HEK293 (cell line): Measurements from ENCODE around the gene MKI67.
"Not testable (repeated sequence)": the region's sequence is repeated elsewhere in the genome, so short reads cannot be mapped to it uniquely, and the experiment has no call there.

ENCODE experiments used
- CTCF ChIP-seq: fragments of 450-650 bp; formaldehyde crosslinking; IDR thresholded peaks from 2 replicates; pipeline ENCODE4 v1.5.1; 2016; ENCODE audit warnings: missing biosample characterization, missing genetic modification characterization
- REPIN1 ChIP-seq: fragments of 450-650 bp; formaldehyde crosslinking; IDR thresholded peaks from 2 replicates; pipeline ENCODE4 v1.5.1; 2017; ENCODE audit warnings: missing biosample characterization, missing genetic modification characterization, low read depth
- REST ChIP-seq: fragments of 450-650 bp; formaldehyde crosslinking; IDR thresholded peaks from 2 replicates; pipeline ENCODE4 v1.5.1; 2016; ENCODE audit warnings: missing biosample characterization, missing genetic modification characterization
- TCF7L2 ChIP-seq: IDR thresholded peaks from 2 replicates; pipeline ENCODE4 v1.6.1; 2011; ENCODE audit warnings: low read depth, mild to moderate bottlenecking, inconsistent platforms, low read length, moderate library complexity, borderline replicate concordance
- ZBTB8A ChIP-seq: fragments of 450-650 bp; formaldehyde crosslinking; IDR thresholded peaks from 2 replicates; pipeline ENCODE4 v1.5.1; 2016; ENCODE audit warnings: missing biosample characterization, missing genetic modification characterization
- ZNF248 ChIP-seq: fragments of 450-650 bp; formaldehyde crosslinking; IDR thresholded peaks from 2 replicates; pipeline ENCODE4 v1.5.1; 2017; ENCODE audit warnings: missing biosample characterization, missing genetic modification characterization
- ZNF274 ChIP-seq, 2 experiments: fragments of 200-500 bp in 1 of 2; fragments of 450-650 bp in 1 of 2; sonication (Bioruptor generic) in 1 of 2; formaldehyde crosslinking in 1 of 2; IDR thresholded peaks; 2 replicates each; pipeline versions ENCODE4 v1.5.1 to v1.6.1; 2014 to 2016; ENCODE audit warnings: borderline replicate concordance in 1 of 2, inconsistent platforms in 1 of 2, low read length in 1 of 2, missing biosample characterization in 1 of 2, missing genetic modification characterization in 1 of 2
- ZNF658 ChIP-seq: fragments of 450-650 bp; formaldehyde crosslinking; IDR thresholded peaks from 2 replicates; pipeline ENCODE4; 2016; ENCODE audit warnings: missing biosample characterization, missing genetic modification characterization
- TF ChIP-seq, protein P1 (sequence below): fragments of 450-650 bp; formaldehyde crosslinking; IDR thresholded peaks from 2 replicates; pipeline ENCODE4 v1.5.1; 2017; ENCODE audit warnings: missing biosample characterization, missing genetic modification characterization

GRCh38 chr10:128094596-128094995 is 31.6 kb downstream of the MKI67 start:
- TF ChIP-seq, protein P1, sequence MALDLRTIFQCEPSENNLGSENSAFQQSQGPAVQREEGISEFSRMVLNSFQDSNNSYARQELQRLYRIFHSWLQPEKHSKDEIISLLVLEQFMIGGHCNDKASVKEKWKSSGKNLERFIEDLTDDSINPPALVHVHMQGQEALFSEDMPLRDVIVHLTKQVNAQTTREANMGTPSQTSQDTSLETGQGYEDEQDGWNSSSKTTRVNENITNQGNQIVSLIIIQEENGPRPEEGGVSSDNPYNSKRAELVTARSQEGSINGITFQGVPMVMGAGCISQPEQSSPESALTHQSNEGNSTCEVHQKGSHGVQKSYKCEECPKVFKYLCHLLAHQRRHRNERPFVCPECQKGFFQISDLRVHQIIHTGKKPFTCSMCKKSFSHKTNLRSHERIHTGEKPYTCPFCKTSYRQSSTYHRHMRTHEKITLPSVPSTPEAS (tag by site-specific recombination): not testable (repeated sequence)
- not testable (repeated sequence) for TF ChIP-seq TCF7L2; CTCF (tag by site-specific recombination); REST (tag by site-specific recombination); REPIN1 (tag by site-specific recombination); ZNF274 (IDR thresholded peaks at IDR 0.05; ENCODE audit: low read length); ZNF274 (tag by site-specific recombination; IDR thresholded peaks at IDR 0.05; ENCODE audit: borderline replicate concordance); ZNF658 (tag by site-specific recombination); ZNF248; ZBTB8A
